Head of caudate nucleus (tissue), 42 donors: ENCODE measurements around the gene UTP14A.
A peak's percentile ranks its signal among the peaks of the same experiment; 100 is the strongest.

ENCODE experiments used
- DNase-seq, 42 donors: peaks; one replicate each; pipeline versions ENCODE4 v3.0.0 to v3.0.0-alpha.2; 2020 to 2021; ENCODE audit warnings: mixed read lengths in 7 of 42
- intact Hi-C: fragments of 100-400 bp; cut with DNase I; formaldehyde crosslinking; loops from one replicate; pipeline ENCODE4 v1.15.0; 2022

The UTP14A gene

GRCh38 chrX:129938081-129938480, 32.1 kb downstream of the UTP14A start:
- intact Hi-C loops, result no loop called here
- peak in 11 of 42 donors; percentile 9 to 54 (median 35) for DNase-seq

- intact Hi-C loops, result no loop called here
- DNase-seq, result no peak
These were observed 34.0 kb downstream of the UTP14A start for GRCh38 chrX:129939986-129940385.

GRCh38 chrX:129940721-129941120, 34.8 kb downstream of the UTP14A start:
- no peak for DNase-seq
- intact Hi-C loops, result no loop called here

GRCh38 chrX:129945131-129945530, 39.2 kb downstream of the UTP14A start:
- intact Hi-C loops, result no loop called here
- no peak for DNase-seq

- intact Hi-C loops, result no loop called here
- DNase-seq, result no peak
These were observed 47.3 kb downstream of the UTP14A start for GRCh38 chrX:129953334-129953648.

GRCh38 chrX:129953881-129954280, 47.9 kb downstream of the UTP14A start:
- intact Hi-C loops, result no loop called here
- no peak for DNase-seq

- DNase-seq, result no peak
- intact Hi-C loops, result no loop called here
These were observed 48.8 kb downstream of the UTP14A start for GRCh38 chrX:129954804-129955203.

- no peak for DNase-seq
- intact Hi-C loops, result no loop called here
These were observed 49.7 kb downstream of the UTP14A start for GRCh38 chrX:129955682-129956081.

GRCh38 chrX:129956145-129956544, 50.2 kb downstream of the UTP14A start:
- DNase-seq, result no peak
- intact Hi-C loops, result no loop called here

GRCh38 chrX:129956765-129957164, 50.8 kb downstream of the UTP14A start:
- DNase-seq, result no peak

GRCh38 chrX:129957241-129958082, 51.5 kb downstream of the UTP14A start:
- peak in 29 of 42 donors; percentile 19 to 68 (median 40) for DNase-seq
- intact Hi-C loops, result no loop called here

More at GRCh38 chrX:129956765-129957164, 50.8 kb downstream of the UTP14A start:
- intact Hi-C loops, result no loop called here

GRCh38 chrX:129958083-129958465, 52.1 kb downstream of the UTP14A start:
- intact Hi-C loops, result no loop called here
- no peak for DNase-seq

- no peak for DNase-seq
- intact Hi-C loops, result no loop called here
These were observed 53.0 kb downstream of the UTP14A start for GRCh38 chrX:129958814-129959492.

GRCh38 chrX:129959493-129959832, 53.5 kb downstream of the UTP14A start:
- intact Hi-C loops, result no loop called here
- DNase-seq, result peak in 5 of 42 donors; percentile 4 to 30 (median 21)

GRCh38 chrX:129961180-129962083, 55.5 kb downstream of the UTP14A start:
- intact Hi-C loops, result no loop called here
- peak in 4 of 42 donors; percentile 9 to 41 (median 18) for DNase-seq

GRCh38 chrX:129963729-129964128, 57.8 kb downstream of the UTP14A start:
- intact Hi-C loops, result no loop called here
- no peak for DNase-seq

GRCh38 chrX:129965166-129965565, 59.2 kb downstream of the UTP14A start:
- intact Hi-C loops, result no loop called here

GRCh38 chrX:129968968-129969367, 63.0 kb downstream of the UTP14A start:
- intact Hi-C loops, result no loop called here
- no peak for DNase-seq

More at GRCh38 chrX:129965166-129965565, 59.2 kb downstream of the UTP14A start:
- DNase-seq, result no peak

GRCh38 chrX:129976441-129976840, 70.5 kb downstream of the UTP14A start:
- no peak for DNase-seq
- intact Hi-C loops, result no loop called here
